ENCODE results near the gene DGLUCY.
A peak's percentile ranks its signal among the peaks of the same experiment; 100 is the strongest.

Gene DGLUCY

DNA sequence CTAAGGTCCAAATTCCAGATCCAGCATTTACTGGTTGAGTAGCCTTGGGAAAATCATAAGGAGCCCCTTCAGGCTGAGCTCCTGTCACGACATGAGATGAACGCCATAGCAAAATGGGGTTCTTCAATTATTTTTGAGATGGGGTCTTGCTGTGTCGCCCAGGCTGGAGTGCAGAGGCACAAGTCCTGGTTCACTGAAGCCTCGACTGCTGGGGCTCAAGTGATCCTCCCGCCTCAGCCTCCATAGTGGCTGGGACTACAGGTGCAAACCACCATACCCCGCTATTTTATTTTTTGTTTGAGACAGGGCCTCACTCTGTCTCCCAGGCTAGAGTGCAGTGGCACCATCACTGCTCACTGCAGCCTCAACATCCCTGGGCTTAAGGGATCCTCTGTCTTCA, 156.3 kb downstream of the DGLUCY start:
- peaks cover 0 to 7% of the 10 kb centered on the region in 2 experiments; a peak in 1 of 3 replicates for H3K36me3 ChIP-seq (ENCODE audit: control insufficient read depth in 2 of 2, insufficient read depth in 1 of 2, low read length in 2 of 2)
- CTCF ChIA-PET, result no interaction called here

DNA sequence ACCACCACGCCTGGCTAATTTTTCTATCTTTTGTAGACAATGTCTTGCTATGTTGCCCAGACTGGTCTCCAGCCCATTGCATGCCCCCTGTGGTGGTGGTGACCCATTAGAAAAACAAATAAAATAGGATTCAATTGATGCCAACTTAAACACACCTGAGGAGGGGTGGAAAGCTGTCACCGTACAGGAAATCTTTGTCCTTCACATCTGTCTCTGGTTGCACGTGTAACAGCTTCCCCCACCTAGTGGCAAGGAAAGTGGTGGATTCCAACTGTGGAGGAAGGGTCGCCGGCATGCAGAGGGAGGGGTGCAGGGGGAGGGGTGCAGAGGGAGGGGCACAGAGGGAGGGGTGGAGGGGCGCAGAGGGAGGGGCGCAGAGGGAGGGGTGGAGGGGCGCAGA, 156.7 kb downstream of the DGLUCY start:
- Histone ChIP-seq H3K4me3 (ENCODE audit: low read depth, low read length) (no peak overlapping the region), H3K4me1 (ENCODE audit: control insufficient read depth, insufficient read depth, low read length) (no peaks in the 10 kb centered on the region), H3K36me3 (ENCODE audit: control insufficient read depth in 2 of 2, insufficient read depth in 1 of 2, low read length in 2 of 2) (peaks cover 0 to 7% of the 10 kb centered on the region in 2 experiments; a peak in 2 of 3 replicates), H3K27ac (ENCODE audit: extremely low read depth, low read depth, low read length) (no peak overlapping the region), H3K9me3 (ENCODE audit: control insufficient read depth, insufficient read depth, low read depth, low read length) (no peaks in the 10 kb centered on the region)
- TF ChIP-seq, protein P1, sequence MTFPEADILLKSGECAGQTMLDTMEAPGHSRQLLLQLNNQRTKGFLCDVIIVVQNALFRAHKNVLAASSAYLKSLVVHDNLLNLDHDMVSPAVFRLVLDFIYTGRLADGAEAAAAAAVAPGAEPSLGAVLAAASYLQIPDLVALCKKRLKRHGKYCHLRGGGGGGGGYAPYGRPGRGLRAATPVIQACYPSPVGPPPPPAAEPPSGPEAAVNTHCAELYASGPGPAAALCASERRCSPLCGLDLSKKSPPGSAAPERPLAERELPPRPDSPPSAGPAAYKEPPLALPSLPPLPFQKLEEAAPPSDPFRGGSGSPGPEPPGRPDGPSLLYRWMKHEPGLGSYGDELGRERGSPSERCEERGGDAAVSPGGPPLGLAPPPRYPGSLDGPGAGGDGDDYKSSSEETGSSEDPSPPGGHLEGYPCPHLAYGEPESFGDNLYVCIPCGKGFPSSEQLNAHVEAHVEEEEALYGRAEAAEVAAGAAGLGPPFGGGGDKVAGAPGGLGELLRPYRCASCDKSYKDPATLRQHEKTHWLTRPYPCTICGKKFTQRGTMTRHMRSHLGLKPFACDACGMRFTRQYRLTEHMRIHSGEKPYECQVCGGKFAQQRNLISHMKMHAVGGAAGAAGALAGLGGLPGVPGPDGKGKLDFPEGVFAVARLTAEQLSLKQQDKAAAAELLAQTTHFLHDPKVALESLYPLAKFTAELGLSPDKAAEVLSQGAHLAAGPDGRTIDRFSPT (tag by site-specific recombination; IDR thresholded peaks at IDR 0.05), result no peak
- TF ChIP-seq KLF1 (tag by site-specific recombination; IDR thresholded peaks at IDR 0.05), result 0 out of 2 replicates have a peak, but pooled peaks have one; percentile 17
- TF ChIP-seq, protein P2, sequence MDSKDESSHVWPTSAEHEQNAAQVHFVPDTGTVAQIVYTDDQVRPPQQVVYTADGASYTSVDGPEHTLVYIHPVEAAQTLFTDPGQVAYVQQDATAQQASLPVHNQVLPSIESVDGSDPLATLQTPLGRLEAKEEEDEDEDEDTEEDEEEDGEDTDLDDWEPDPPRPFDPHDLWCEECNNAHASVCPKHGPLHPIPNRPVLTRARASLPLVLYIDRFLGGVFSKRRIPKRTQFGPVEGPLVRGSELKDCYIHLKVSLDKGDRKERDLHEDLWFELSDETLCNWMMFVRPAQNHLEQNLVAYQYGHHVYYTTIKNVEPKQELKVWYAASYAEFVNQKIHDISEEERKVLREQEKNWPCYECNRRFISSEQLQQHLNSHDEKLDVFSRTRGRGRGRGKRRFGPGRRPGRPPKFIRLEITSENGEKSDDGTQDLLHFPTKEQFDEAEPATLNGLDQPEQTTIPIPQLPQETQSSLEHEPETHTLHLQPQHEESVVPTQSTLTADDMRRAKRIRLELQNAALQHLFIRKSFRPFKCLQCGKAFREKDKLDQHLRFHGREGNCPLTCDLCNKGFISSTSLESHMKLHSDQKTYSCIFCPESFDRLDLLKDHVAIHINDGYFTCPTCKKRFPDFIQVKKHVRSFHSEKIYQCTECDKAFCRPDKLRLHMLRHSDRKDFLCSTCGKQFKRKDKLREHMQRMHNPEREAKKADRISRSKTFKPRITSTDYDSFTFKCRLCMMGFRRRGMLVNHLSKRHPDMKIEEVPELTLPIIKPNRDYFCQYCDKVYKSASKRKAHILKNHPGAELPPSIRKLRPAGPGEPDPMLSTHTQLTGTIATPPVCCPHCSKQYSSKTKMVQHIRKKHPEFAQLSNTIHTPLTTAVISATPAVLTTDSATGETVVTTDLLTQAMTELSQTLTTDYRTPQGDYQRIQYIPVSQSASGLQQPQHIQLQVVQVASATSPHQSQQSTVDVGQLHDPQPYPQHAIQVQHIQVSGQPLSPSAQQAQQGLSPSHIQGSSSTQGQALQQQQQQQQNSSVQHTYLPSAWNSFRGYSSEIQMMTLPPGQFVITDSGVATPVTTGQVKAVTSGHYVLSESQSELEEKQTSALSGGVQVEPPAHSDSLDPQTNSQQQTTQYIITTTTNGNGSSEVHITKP (tag by site-specific recombination; IDR thresholded peaks at IDR 0.05), result peak; percentile 67
- ChIA-PET CTCF (no interaction called here), POLR2A (no interaction called here)

More for the DNA sequence above, 156.3 kb downstream of the DGLUCY start:
- Histone ChIP-seq H3K27ac (ENCODE audit: extremely low read depth, low read depth, low read length) (no peak overlapping the region), H3K4me3 (ENCODE audit: low read depth, low read length) (no peak overlapping the region), H3K9me3 (ENCODE audit: control insufficient read depth, insufficient read depth, low read depth, low read length) (no peaks in the 10 kb centered on the region), H3K4me1 (ENCODE audit: control insufficient read depth, insufficient read depth, low read length) (no peaks in the 10 kb centered on the region)
- POLR2A ChIA-PET, result no interaction called here
- TF ChIP-seq ZNF121 (tag by site-specific recombination; IDR thresholded peaks at IDR 0.05), result peak; percentile 86; the same call in 1 of the 2 replicates
- no peak for TF ChIP-seq FEZF1 (tag by site-specific recombination; IDR thresholded peaks at IDR 0.05)

DNA sequence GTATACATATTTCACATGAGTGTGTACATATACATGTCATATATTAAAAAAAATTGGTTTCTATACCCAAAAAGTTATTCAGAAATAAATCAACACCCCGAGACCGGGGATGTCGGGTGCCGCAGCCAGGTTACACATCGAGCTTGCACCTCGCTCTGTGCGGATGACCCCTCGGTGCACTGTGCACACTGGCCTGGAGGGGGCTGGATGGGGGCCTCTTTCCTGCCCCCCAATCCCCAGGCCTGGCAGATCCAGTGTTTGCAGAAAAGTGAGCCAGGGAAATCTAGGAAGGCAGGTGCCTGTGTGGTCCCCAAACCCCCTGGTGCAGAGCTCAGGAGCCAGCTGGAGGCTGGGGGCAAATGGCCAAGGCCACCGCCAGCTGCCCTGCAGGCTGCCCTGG, 157.8 kb downstream of the DGLUCY start:
- CTCF ChIA-PET, result interaction anchor here (0.7 kb wide), 1 partner anchor 15 kb away, joined by 3 read pairs; no protein-coding TSS in a partner anchor
- Histone ChIP-seq H3K9me3 (ENCODE audit: control insufficient read depth, insufficient read depth, low read depth, low read length) (no peaks in the 10 kb centered on the region), H3K27ac (ENCODE audit: extremely low read depth, low read depth, low read length) (no peak overlapping the region), H3K4me1 (ENCODE audit: control insufficient read depth, insufficient read depth, low read length) (no peaks in the 10 kb centered on the region), H3K36me3 (ENCODE audit: control insufficient read depth in 2 of 2, insufficient read depth in 1 of 2, low read length in 2 of 2) (peaks cover 0 to 11% of the 10 kb centered on the region in 2 experiments; a peak in 2 of 3 replicates), H3K4me3 (ENCODE audit: low read depth, low read length) (no peak overlapping the region)
- POLR2A ChIA-PET, result no interaction called here
- no peak for TF ChIP-seq ZNF558 (tag by site-specific recombination; IDR thresholded peaks at IDR 0.05)
- TF ChIP-seq HOXD13 (CRISPR knock-in tag; IDR thresholded peaks at IDR 0.05; ENCODE audit: borderline replicate concordance), result no peak
- TF ChIP-seq ZNF423 (tag by site-specific recombination; IDR thresholded peaks at IDR 0.05), result no peak
- no peak for TF ChIP-seq MEIS1 (CRISPR knock-in tag; IDR thresholded peaks at IDR 0.05; ENCODE audit: borderline replicate concordance)
- no peak for TF ChIP-seq GFI1B (tag by site-specific recombination; IDR thresholded peaks at IDR 0.05)
- TF ChIP-seq, protein P3, sequence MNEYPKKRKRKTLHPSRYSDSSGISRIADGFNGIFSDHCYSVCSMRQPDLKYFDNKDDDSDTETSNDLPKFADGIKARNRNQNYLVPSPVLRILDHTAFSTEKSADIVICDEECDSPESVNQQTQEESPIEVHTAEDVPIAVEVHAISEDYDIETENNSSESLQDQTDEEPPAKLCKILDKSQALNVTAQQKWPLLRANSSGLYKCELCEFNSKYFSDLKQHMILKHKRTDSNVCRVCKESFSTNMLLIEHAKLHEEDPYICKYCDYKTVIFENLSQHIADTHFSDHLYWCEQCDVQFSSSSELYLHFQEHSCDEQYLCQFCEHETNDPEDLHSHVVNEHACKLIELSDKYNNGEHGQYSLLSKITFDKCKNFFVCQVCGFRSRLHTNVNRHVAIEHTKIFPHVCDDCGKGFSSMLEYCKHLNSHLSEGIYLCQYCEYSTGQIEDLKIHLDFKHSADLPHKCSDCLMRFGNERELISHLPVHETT (tag by site-specific recombination; IDR thresholded peaks at IDR 0.05), result no peak
- no peak for TF ChIP-seq ZNF24 (tag by site-specific recombination; IDR thresholded peaks at IDR 0.05)
- no peak for TF ChIP-seq FEZF1 (tag by site-specific recombination; IDR thresholded peaks at IDR 0.05)
- TF ChIP-seq SP7 (tag by site-specific recombination; IDR thresholded peaks at IDR 0.05), result no peak
- TF ChIP-seq, protein P4, sequence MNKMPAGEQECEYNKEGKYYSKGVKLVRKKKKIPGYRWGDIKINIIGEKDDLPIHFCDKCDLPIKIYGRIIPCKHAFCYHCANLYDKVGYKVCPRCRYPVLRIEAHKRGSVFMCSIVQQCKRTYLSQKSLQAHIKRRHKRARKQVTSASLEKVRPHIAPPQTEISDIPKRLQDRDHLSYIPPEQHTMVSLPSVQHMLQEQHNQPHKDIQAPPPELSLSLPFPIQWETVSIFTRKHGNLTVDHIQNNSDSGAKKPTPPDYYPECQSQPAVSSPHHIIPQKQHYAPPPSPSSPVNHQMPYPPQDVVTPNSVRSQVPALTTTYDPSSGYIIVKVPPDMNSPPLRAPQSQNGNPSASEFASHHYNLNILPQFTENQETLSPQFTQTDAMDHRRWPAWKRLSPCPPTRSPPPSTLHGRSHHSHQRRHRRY (tag by site-specific recombination; IDR thresholded peaks at IDR 0.05), result no peak
- TF ChIP-seq, protein P5, sequence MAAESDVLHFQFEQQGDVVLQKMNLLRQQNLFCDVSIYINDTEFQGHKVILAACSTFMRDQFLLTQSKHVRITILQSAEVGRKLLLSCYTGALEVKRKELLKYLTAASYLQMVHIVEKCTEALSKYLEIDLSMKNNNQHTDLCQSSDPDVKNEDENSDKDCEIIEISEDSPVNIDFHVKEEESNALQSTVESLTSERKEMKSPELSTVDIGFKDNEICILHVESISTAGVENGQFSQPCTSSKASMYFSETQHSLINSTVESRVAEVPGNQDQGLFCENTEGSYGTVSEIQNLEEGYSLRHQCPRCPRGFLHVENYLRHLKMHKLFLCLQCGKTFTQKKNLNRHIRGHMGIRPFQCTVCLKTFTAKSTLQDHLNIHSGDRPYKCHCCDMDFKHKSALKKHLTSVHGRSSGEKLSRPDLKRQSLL (tag by site-specific recombination; IDR thresholded peaks at IDR 0.05), result no peak
- TF ChIP-seq ZNF664 (tag by site-specific recombination; IDR thresholded peaks at IDR 0.05), result no peak
- TF ChIP-seq, protein P6, sequence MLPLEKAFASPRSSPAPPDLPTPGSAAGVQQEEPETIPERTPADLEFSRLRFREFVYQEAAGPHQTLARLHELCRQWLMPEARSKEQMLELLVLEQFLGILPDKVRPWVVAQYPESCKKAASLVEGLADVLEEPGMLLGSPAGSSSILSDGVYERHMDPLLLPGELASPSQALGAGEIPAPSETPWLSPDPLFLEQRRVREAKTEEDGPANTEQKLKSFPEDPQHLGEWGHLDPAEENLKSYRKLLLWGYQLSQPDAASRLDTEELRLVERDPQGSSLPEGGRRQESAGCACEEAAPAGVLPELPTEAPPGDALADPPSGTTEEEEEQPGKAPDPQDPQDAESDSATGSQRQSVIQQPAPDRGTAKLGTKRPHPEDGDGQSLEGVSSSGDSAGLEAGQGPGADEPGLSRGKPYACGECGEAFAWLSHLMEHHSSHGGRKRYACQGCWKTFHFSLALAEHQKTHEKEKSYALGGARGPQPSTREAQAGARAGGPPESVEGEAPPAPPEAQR (tag by site-specific recombination; IDR thresholded peaks at IDR 0.05), result no peak
